Transverse colon (tissue), 4 donors: ENCODE results near the gene VGLL4. TPM values are rescaled to one million over a fixed set of nuclear protein-coding genes. Genes with fewer than 3 reads are reported as not detected.

ENCODE experiments used
- DNase-seq: peaks from one replicate; pipeline ENCODE4 v3.0.0-alpha.2; 2019
- H3K27ac ChIP-seq, 4 donors: fragments of 200-600 bp; sonication (generic); 2 replicates each; pipeline ENCODE4 v1.5.1; 2016 to 2018; ENCODE audit warnings: inconsistent platforms in 4 of 4
- H3K27me3 ChIP-seq: fragments of 200-600 bp; sonication (generic); 2 replicates; pipeline ENCODE4 v1.5.1; 2017; ENCODE audit warnings: inconsistent platforms
- H3K36me3 ChIP-seq, 4 donors: fragments of 200-600 bp; sonication (generic); 2 replicates each; pipeline ENCODE4 v1.5.1; 2017 to 2019; ENCODE audit warnings: inconsistent platforms in 4 of 4
- H3K4me1 ChIP-seq, 4 donors: fragments of 200-600 bp; sonication (generic); 2 replicates each; pipeline ENCODE4 v1.5.1; 2017 to 2020; ENCODE audit warnings: inconsistent platforms in 4 of 4
- H3K4me3 ChIP-seq, 4 donors: fragments of 200-600 bp; sonication (generic); 1 replicate in 1 of 4; 2 replicates in 3 of 4; pipeline versions ENCODE4 v1.5.1 to v1.6.1; 2017 to 2019; ENCODE audit warnings: inconsistent platforms in 4 of 4
- H3K9me3 ChIP-seq, 2 donors: fragments of 200-600 bp; sonication (generic); 2 replicates each; pipeline ENCODE4 v1.5.1; 2017 to 2019; ENCODE audit warnings: inconsistent platforms in 2 of 2
- CTCF ChIP-seq, 5 experiments: fragments of 200-600 bp in 3 of 5; fragments of 450-650 bp in 2 of 5; sonication (generic) in 3 of 5; IDR thresholded peaks; 1 replicate in 2 of 5; 2 replicates in 3 of 5; pipeline ENCODE4 v1.5.1; 2016 to 2017; ENCODE audit warnings: antibody characterized with exemption in 5 of 5, inconsistent platforms in 3 of 5, mild to moderate bottlenecking in 2 of 5, moderate library complexity in 1 of 5
- EP300 ChIP-seq: sonication (generic); formaldehyde crosslinking; IDR thresholded peaks from one replicate; pipeline ENCODE4 v1.6.1; 2017; ENCODE audit warnings: antibody characterized with exemption, low read depth
- POLR2A ChIP-seq: fragments of 450-650 bp; IDR thresholded peaks from one replicate; pipeline ENCODE4 v1.6.1; 2016; ENCODE audit warnings: antibody characterized with exemption, mild to moderate bottlenecking, moderate library complexity
- POLR2AphosphoS5 ChIP-seq, 3 donors: sonication (generic); formaldehyde crosslinking; IDR thresholded peaks; one replicate each; pipeline ENCODE4 v1.6.1; 2016; ENCODE audit warnings: antibody characterized with exemption in 3 of 3
- WGBS, 2 donors: methylation state at CpG; one replicate each; pipeline ENCODE4 v1.1.5; 2018; ENCODE audit warnings: low coverage in 1 of 2; 5-methylcytosine and 5-hydroxymethylcytosine counted together
- in situ Hi-C, 4 donors: fragments of 200-750 bp; cut with MboI; loops; one replicate each; pipeline versions ENCODE4 v1.15.0 to v1.15.1; 2017; ENCODE audit warnings: low sequenced_read_pairs in 3 of 4, low pct_ligation_motif_present in 1 of 4, low pct_unique_long_range_greater_than_20kb in 1 of 4
- intact Hi-C: fragments of 100-400 bp; cut with DNase I; formaldehyde crosslinking; loops from one replicate; pipeline ENCODE4 v1.15.1; 2023; ENCODE audit warnings: low total_unique reads
- total RNA-seq, 4 donors: library from RNA; depleted of rRNA; stranded (reverse); fragments of >200 nt; gene quantifications; one replicate each; pipeline ENCODE4 v1.1.0, GENCODE V29; 2016

Gene VGLL4
- total RNA-seq, 4 donors from 2014 or later: 67.3 to 175 (median 95.0) TPM

GRCh38 chr3:11580645-11581044, 63.1 kb downstream of the VGLL4 start:
- DNase-seq: no peak
- TF ChIP-seq CTCF (IDR thresholded peaks at IDR 0.05) (no peak), POLR2AphosphoS5 (IDR thresholded peaks at IDR 0.05) (no peak)
- peaks cover 0 to 6% (median 0%) of the 10 kb centered on the region in 4 donors for H3K36me3 ChIP-seq
- H3K27ac ChIP-seq: peak overlapping the region in 2 of 4 donors; percentile 80 to 86
- H3K4me1 ChIP-seq: peaks cover 25 to 46% (median 33%) of the 10 kb centered on the region in 4 donors
- in situ Hi-C loops (no loop called here), intact Hi-C loops (loop anchor here (10.0 kb wide), 1 partner anchor 64 kb away; the partner anchor contains the start of gene VGLL4)
- no peaks in the 10 kb centered on the region for H3K27me3 ChIP-seq
- no peak overlapping the region for H3K4me3 ChIP-seq
- WGBS, 2 donors: 79 to 100% methylated on average over 1 to 2 of the region's 2 CpGs
- no peaks in the 10 kb centered on the region for H3K9me3 ChIP-seq

- intact Hi-C loops (no loop called here), in situ Hi-C loops (no loop called here)
- Histone ChIP-seq H3K9me3 (no peaks in the 10 kb centered on the region), H3K27me3 (no peaks in the 10 kb centered on the region), H3K4me1 (peaks cover 20 to 31% (median 21%) of the 10 kb centered on the region in 4 donors), H3K4me3 (no peak overlapping the region), H3K27ac (no peak overlapping the region), H3K36me3 (peaks cover 0 to 6% (median 0%) of the 10 kb centered on the region in 4 donors)
- DNase-seq: no peak
- TF ChIP-seq EP300: no peak
- no peak for TF ChIP-seq POLR2AphosphoS5 (IDR thresholded peaks at IDR 0.05)
- TF ChIP-seq POLR2A: no peak
- no peak for TF ChIP-seq CTCF (IDR thresholded peaks at IDR 0.05)
- 50 to 82% methylated on average over 2 to 8 of the region's 8 CpGs for WGBS, 2 donors
Measured at GRCh38 chr3:11578169-11578568, 65.5 kb downstream of the VGLL4 start.

GRCh38 chr3:11576453-11576852, 67.3 kb downstream of the VGLL4 start:
- intact Hi-C loops (no loop called here), in situ Hi-C loops (no loop called here)
- no peaks in the 10 kb centered on the region for H3K9me3 ChIP-seq
- H3K36me3 ChIP-seq: peaks cover 0 to 6% (median 0%) of the 10 kb centered on the region in 4 donors
- TF ChIP-seq POLR2AphosphoS5 (IDR thresholded peaks at IDR 0.05): no peak
- TF ChIP-seq EP300: no peak
- no peak for TF ChIP-seq POLR2A
- no peak for TF ChIP-seq CTCF (IDR thresholded peaks at IDR 0.05)
- H3K27ac ChIP-seq: no peak overlapping the region
- no peak overlapping the region for H3K4me3 ChIP-seq
- H3K27me3 ChIP-seq: no peaks in the 10 kb centered on the region
- no peak for DNase-seq
- 71 to 88% methylated on average over 5 to 9 of the region's 9 CpGs for WGBS, 2 donors
- H3K4me1 ChIP-seq: peaks cover 5 to 14% (median 7%) of the 10 kb centered on the region in 4 donors

GRCh38 chr3:11575677-11576076, 68.0 kb downstream of the VGLL4 start:
- DNase-seq: no peak
- TF ChIP-seq EP300 (no peak), POLR2A (no peak), POLR2AphosphoS5 (IDR thresholded peaks at IDR 0.05) (no peak), CTCF (IDR thresholded peaks at IDR 0.05) (no peak)
- WGBS, 2 donors: 92% methylated on average over 5 to 10 of the region's 10 CpGs
- no peaks in the 10 kb centered on the region for H3K9me3 ChIP-seq
- intact Hi-C loops (no loop called here), in situ Hi-C loops (no loop called here)
- peaks cover 0 to 10% (median 2%) of the 10 kb centered on the region in 4 donors for H3K4me1 ChIP-seq
- H3K4me3 ChIP-seq: no peak overlapping the region
- no peaks in the 10 kb centered on the region for H3K27me3 ChIP-seq
- no peak overlapping the region for H3K27ac ChIP-seq
- peaks cover 0 to 6% (median 0%) of the 10 kb centered on the region in 4 donors for H3K36me3 ChIP-seq
